Stimulated activated CD8-positive, alpha-beta memory T cell treated with anti-CD3 and anti-CD28 coated beads, Interleukin-4, amount 100 ng/mL, for 24 hours (primary cell): ENCODE data around the gene LMTK2.

Source experiments
- DNase-seq: peaks from one replicate; pipeline ENCODE4 v3.0.0-alpha.2; 2020; ENCODE audit warnings: low read depth

LMTK2 gene

GRCh38 chr7:98106647-98107312 is at the start of gene LMTK2:
Gene LMTK2 (plus strand): TSS chr7:98106862. CDS start chr7:98107178, 316 bp downstream.
- peak; percentile 91 for DNase-seq

GRCh38 chr7:98057157-98057556 is 49.5 kb upstream of the LMTK2 start:
- DNase-seq, result no peak

- DNase-seq, result no peak
These were observed 48.5 kb upstream of the LMTK2 start for GRCh38 chr7:98058186-98058585.

- DNase-seq, result no peak
These were observed 42.4 kb upstream of the LMTK2 start for GRCh38 chr7:98064233-98064632.

- DNase-seq, result no peak
These were observed 40.5 kb upstream of the LMTK2 start for GRCh38 chr7:98066208-98066607.

- DNase-seq, result no peak
These were observed 39.6 kb upstream of the LMTK2 start for GRCh38 chr7:98066934-98067507.

GRCh38 chr7:98073047-98073446 is 33.6 kb upstream of the LMTK2 start:
- no peak for DNase-seq

- DNase-seq, result no peak
These were observed 30.9 kb upstream of the LMTK2 start for GRCh38 chr7:98075801-98076200.

GRCh38 chr7:98077762-98078161 is 28.9 kb upstream of the LMTK2 start:
- DNase-seq, result no peak

- no peak for DNase-seq
These were observed 28.3 kb upstream of the LMTK2 start for GRCh38 chr7:98078197-98078870.

GRCh38 chr7:98079891-98080648 is 26.6 kb upstream of the LMTK2 start:
- DNase-seq, result no peak

GRCh38 chr7:98081319-98081718 is 25.3 kb upstream of the LMTK2 start:
- DNase-seq, result no peak

- DNase-seq, result no peak
These were observed 22.0 kb upstream of the LMTK2 start for GRCh38 chr7:98084631-98085030.

GRCh38 chr7:98085674-98086073 is 21.0 kb upstream of the LMTK2 start:
- DNase-seq, result no peak

- DNase-seq, result no peak
These were observed 20.4 kb upstream of the LMTK2 start for GRCh38 chr7:98086281-98086718.

- DNase-seq, result no peak
These were observed 18.6 kb upstream of the LMTK2 start for GRCh38 chr7:98088109-98088508.

GRCh38 chr7:98090116-98090515 is 16.5 kb upstream of the LMTK2 start:
- no peak for DNase-seq

GRCh38 chr7:98091061-98091460 is 15.6 kb upstream of the LMTK2 start:
- DNase-seq, result no peak

- no peak for DNase-seq
These were observed 15.1 kb upstream of the LMTK2 start for GRCh38 chr7:98091523-98091922.

GRCh38 chr7:98097042-98097645 is 9.5 kb upstream of the LMTK2 start:
- no peak for DNase-seq

GRCh38 chr7:98100088-98100487 is 6.6 kb upstream of the LMTK2 start:
- no peak for DNase-seq

GRCh38 chr7:98102170-98102569 is 4.5 kb upstream of the LMTK2 start:
- DNase-seq, result no peak
